H1 (cell line): ENCODE data around the gene LMNB1. TPM values are rescaled to one million over a fixed set of nuclear protein-coding genes. Genes with fewer than 3 reads are reported as not detected.

Experiments
- CTCF ChIA-PET: fragments of 300-600 bp; sonication (Branson Sonifier 250); formaldehyde crosslinking; loops from one replicate; lab custom pipeline; 2021; ENCODE audit not compliant: partially characterized antibody; lab: Charles Lee
- POLR2A ChIA-PET: fragments of 300-600 bp; sonication (Branson Sonifier 250); formaldehyde crosslinking; loops from one replicate; lab custom pipeline; 2021; ENCODE audit warnings: inconsistent platforms; ENCODE audit not compliant: partially characterized antibody; lab: Charles Lee
- DNase-seq, 2 experiments: peaks; one replicate each; pipeline versions ENCODE4 v3.0.0 to v3.0.0-alpha.2; 2010 to 2022; ENCODE audit warnings: low spot score in 2 of 2, low read depth in 1 of 2, mixed read lengths in 1 of 2
- FAIRE-seq: peaks from 2 replicates; lab custom pipeline; 2011; peaks lifted over from hg19 to GRCh38; lab: Jason Lieb, UNC
- H2AFZ ChIP-seq: 2 replicates; pipeline ENCODE4 v1.8.1; 2012; ENCODE audit warnings: low read length, inconsistent platforms
- H2AK5ac ChIP-seq: 2 replicates; pipeline ENCODE4 v1.6.1; 2013; ENCODE audit warnings: low read depth, low read length
- H2BK120ac ChIP-seq: replicated peaks from 2 replicates; pipeline ENCODE3; 2013; ENCODE audit warnings: low read depth, low read length, inconsistent platforms
- H2BK12ac ChIP-seq: 2 replicates; pipeline ENCODE4 v1.6.1; 2013; ENCODE audit warnings: low read depth, low read length
- H2BK15ac ChIP-seq: 2 replicates; pipeline ENCODE4 v1.6.1; 2013; ENCODE audit warnings: low read length
- H2BK20ac ChIP-seq: 2 replicates; pipeline ENCODE4 v1.6.1; 2013; ENCODE audit warnings: low read length
- H2BK5ac ChIP-seq: 2 replicates; pipeline ENCODE4 v1.6.1; 2013; ENCODE audit warnings: low read depth, low read length
- H3K14ac ChIP-seq: 2 replicates; pipeline ENCODE4 v1.6.1; 2013; ENCODE audit warnings: inconsistent platforms; ENCODE audit not compliant: insufficient read length
- H3K18ac ChIP-seq: 2 replicates; pipeline ENCODE4 v1.6.1; 2013; ENCODE audit warnings: low read length; ENCODE audit errors: extremely low read depth
- H3K23ac ChIP-seq: 2 replicates; pipeline ENCODE4 v1.6.1; 2013; ENCODE audit warnings: inconsistent platforms; ENCODE audit not compliant: insufficient read length
- H3K23me2 ChIP-seq: 2 replicates; pipeline ENCODE4 v1.6.1; 2013; ENCODE audit warnings: low read depth, low read length
- H3K27ac ChIP-seq: 2 replicates; pipeline ENCODE4 v1.6.1; 2011; ENCODE audit warnings: low read depth, low read length, inconsistent platforms
- H3K27me3 ChIP-seq, 4 experiments: replicated peaks in 1 of 4; 1 replicate in 1 of 4; 2 replicates in 3 of 4; pipeline versions ENCODE4 v1.6.1 to v1.8.1; 2011 to 2013; ENCODE audit warnings: low read length in 3 of 4, mild to moderate bottlenecking in 3 of 4, inconsistent platforms in 2 of 4, mixed read lengths in 2 of 4, moderate library complexity in 1 of 4; ENCODE audit not compliant: control insufficient read depth in 3 of 4, insufficient read depth in 3 of 4; ENCODE audit errors: extremely low read depth in 1 of 4
- H3K36me3 ChIP-seq, 4 experiments: 2 replicates each; pipeline versions ENCODE4 v1.6.1 to v1.8.1; 2011 to 2013; ENCODE audit warnings: mild to moderate bottlenecking in 4 of 4, low read length in 3 of 4, moderate library complexity in 2 of 4, control low read depth in 1 of 4, inconsistent platforms in 1 of 4; ENCODE audit not compliant: insufficient read depth in 4 of 4, control insufficient read depth in 2 of 4
- H3K4ac ChIP-seq: replicated peaks from 2 replicates; pipeline ENCODE3; 2013; ENCODE audit warnings: low read length, low read depth, mixed read lengths, inconsistent platforms; ENCODE audit not compliant: insufficient read length
- H3K4me1 ChIP-seq, 4 experiments: replicated peaks in 1 of 4; 1 replicate in 1 of 4; 2 replicates in 3 of 4; pipeline versions ENCODE4 v1.6.1 to v1.8.1; 2011 to 2013; ENCODE audit warnings: low read length in 3 of 4, inconsistent platforms in 2 of 4, mixed read lengths in 1 of 4; ENCODE audit not compliant: insufficient read depth in 4 of 4, control insufficient read depth in 3 of 4
- H3K4me2 ChIP-seq, 2 experiments: 2 replicates each; pipeline versions ENCODE4 v1.6.1 to v1.8.1; 2011 to 2013; ENCODE audit warnings: low read depth in 2 of 2, low read length in 2 of 2, control low read depth in 1 of 2, inconsistent platforms in 1 of 2, mild to moderate bottlenecking in 1 of 2; ENCODE audit not compliant: insufficient read depth in 1 of 2
- H3K4me3 ChIP-seq, 4 experiments: fragments of 200-600, 300-600 bp in 1 of 4; sonication (generic), shearing (Covaris generic), sonication (Bioruptor Twin) in 1 of 4; 2 replicates each; pipeline versions ENCODE4 v1.5.1 to v1.8.1; 2011 to 2016; ENCODE audit warnings: low read length in 4 of 4, low read depth in 3 of 4, control low read depth in 2 of 4, inconsistent platforms in 2 of 4, mild to moderate bottlenecking in 2 of 4, mixed read lengths in 1 of 4, moderate library complexity in 1 of 4; ENCODE audit not compliant: insufficient read depth in 2 of 4; ENCODE audit errors: extremely low read depth in 1 of 4
- H3K56ac ChIP-seq: replicated peaks from 2 replicates; pipeline ENCODE3; 2013; ENCODE audit warnings: low read depth, mild to moderate bottlenecking, mixed read lengths, low read length, inconsistent platforms; ENCODE audit not compliant: insufficient read length
- H3K79me1 ChIP-seq: 2 replicates; pipeline ENCODE4 v1.6.1; 2013; ENCODE audit warnings: low read depth, low read length, control low read depth
- H3K79me2 ChIP-seq, 2 experiments: 2 replicates each; pipeline versions ENCODE4 v1.6.1 to v1.8.1; 2012 to 2013; ENCODE audit warnings: low read length in 2 of 2, mild to moderate bottlenecking in 2 of 2, inconsistent platforms in 1 of 2; ENCODE audit not compliant: insufficient read depth in 2 of 2, control insufficient read depth in 1 of 2
- H3K9ac ChIP-seq, 4 experiments: replicated peaks in 1 of 4; 1 replicate in 1 of 4; 2 replicates in 3 of 4; pipeline versions ENCODE4 v1.6.1 to v1.8.1; 2011 to 2013; ENCODE audit warnings: low read depth in 3 of 4, low read length in 3 of 4, control low read depth in 2 of 4, mild to moderate bottlenecking in 2 of 4, moderate library complexity in 2 of 4, inconsistent platforms in 1 of 4; ENCODE audit errors: extremely low read depth in 1 of 4
- H3K9me3 ChIP-seq, 2 experiments: 2 replicates each; pipeline versions ENCODE4 v1.6.1 to v1.8.1; 2012 to 2013; ENCODE audit warnings: mild to moderate bottlenecking in 2 of 2, moderate library complexity in 2 of 2, control low read depth in 1 of 2, inconsistent platforms in 1 of 2, low read depth in 1 of 2, low read length in 1 of 2, mixed read lengths in 1 of 2; ENCODE audit not compliant: insufficient read depth in 2 of 2
- H4K20me1 ChIP-seq, 2 experiments: replicated peaks in 1 of 2; 2 replicates each; pipeline versions ENCODE3 to v1.8.1; 2011 to 2013; ENCODE audit warnings: inconsistent platforms in 2 of 2, low read length in 2 of 2, mild to moderate bottlenecking in 1 of 2; ENCODE audit not compliant: insufficient read depth in 2 of 2, control insufficient read depth in 1 of 2
- H4K5ac ChIP-seq: 2 replicates; pipeline ENCODE4 v1.6.1; 2013; ENCODE audit warnings: low read length, low read depth, mixed read lengths, inconsistent platforms; ENCODE audit not compliant: insufficient read length
- H4K8ac ChIP-seq: 2 replicates; pipeline ENCODE4 v1.8.0; 2013; ENCODE audit warnings: mild to moderate bottlenecking, moderate library complexity, low read length, inconsistent platforms; ENCODE audit not compliant: insufficient read depth; ENCODE audit errors: extremely low read depth
- H4K91ac ChIP-seq: replicated peaks from 2 replicates; pipeline ENCODE3; 2013; ENCODE audit warnings: low read length, mixed read lengths, inconsistent platforms; ENCODE audit not compliant: insufficient read length
- ASH2L ChIP-seq: fragments of 200-600, 300-600 bp; sonication (generic); IDR thresholded peaks from one replicate; pipeline ENCODE4 v1.7.1; 2017; ENCODE audit warnings: low read length
- BACH1 ChIP-seq: IDR thresholded peaks from 2 replicates; pipeline ENCODE4 v1.6.1; 2012; ENCODE audit warnings: low read length, improper control_type of control experiment
- BRCA1 ChIP-seq: IDR thresholded peaks from 2 replicates; pipeline ENCODE4 v1.6.1; 2012; ENCODE audit warnings: low read depth, low read length, improper control_type of control experiment
- CREB1 ChIP-seq: IDR thresholded peaks from 2 replicates; pipeline ENCODE4 v1.6.1; 2012; ENCODE audit warnings: inconsistent platforms
- EGR1 ChIP-seq: IDR thresholded peaks from 2 replicates; pipeline ENCODE4 v1.6.1; 2011; ENCODE audit warnings: low read depth, low read length, borderline replicate concordance
- GABPA ChIP-seq: IDR thresholded peaks from 2 replicates; pipeline ENCODE4 v1.6.1; 2011; ENCODE audit warnings: mild to moderate bottlenecking, low read length, moderate library complexity, borderline replicate concordance; ENCODE audit not compliant: insufficient read depth
- HDAC6 ChIP-seq: IDR thresholded peaks from one replicate; pipeline ENCODE4 v1.7.1; 2012; ENCODE audit warnings: low read depth, mild to moderate bottlenecking, inconsistent platforms, low read length, moderate library complexity
- KDM1A ChIP-seq: fragments of 200-600, 300-600 bp; sonication (generic); IDR thresholded peaks from 2 replicates; pipeline ENCODE4 v1.7.1; 2016; ENCODE audit warnings: mild to moderate bottlenecking, low read length, borderline replicate concordance
- NRF1 ChIP-seq: IDR thresholded peaks from 2 replicates; pipeline ENCODE4 v1.6.1; 2011; ENCODE audit warnings: mild to moderate bottlenecking, low read depth, low read length, improper control_type of control experiment
- RBBP5 ChIP-seq: IDR thresholded peaks from 2 replicates; pipeline ENCODE4 v1.7.1; 2012; ENCODE audit warnings: low read depth, mild to moderate bottlenecking, inconsistent platforms, low read length, moderate library complexity, borderline replicate concordance
- SRF ChIP-seq: IDR thresholded peaks from 2 replicates; pipeline ENCODE4 v1.6.1; 2011; ENCODE audit warnings: mild to moderate bottlenecking, low read depth, low read length, moderate library complexity
- SUZ12 ChIP-seq: fragments of 200-600 bp; sonication (generic); IDR thresholded peaks from 2 replicates; pipeline ENCODE4 v1.6.1; 2012; ENCODE audit warnings: mild to moderate bottlenecking, inconsistent platforms, low read length, moderate library complexity, mixed read lengths
- TCF12 ChIP-seq: IDR thresholded peaks from 2 replicates; pipeline ENCODE4 v1.6.1; 2011; ENCODE audit warnings: low read depth, mild to moderate bottlenecking, low read length
- WGBS, 2 experiments: shearing (Covaris generic) in 1 of 2; methylation state at CpG; one replicate each; pipeline versions ENCODE4 v1.1.6 to v1.1.7; 2013 to 2015; ENCODE audit warnings: low lambda C conversion rate in 2 of 2, mixed read lengths in 2 of 2, inconsistent platforms in 1 of 2, low coverage in 1 of 2, missing lambda C conversion rate in 1 of 2; ENCODE audit not compliant: insufficient replicate concordance in 2 of 2, insufficient coverage in 1 of 2, insufficient read length in 1 of 2; ENCODE audit errors: extremely low coverage in 1 of 2, missing lambda C conversion rate in 1 of 2; 5-methylcytosine and 5-hydroxymethylcytosine counted together
- polyA plus RNA-seq, 7 experiments: library from polyadenylated mRNA; depleted of rRNA in 3 of 7; stranded (reverse) in 5 of 7; unstranded in 2 of 7; fragments of >200 nt in 5 of 7; fragments of 200-250 nt in 2 of 7; gene quantifications; 1 replicate in 5 of 7; 2 replicates in 1 of 7; 4 replicates in 1 of 7; pipeline versions ENCODE4 v1.2.1 to v1.2.3, GENCODE V29; 2011 to 2013; ENCODE audit warnings: missing spikeins in 2 of 7, mixed read lengths in 2 of 7
- total RNA-seq: library from RNA; stranded (reverse); fragmentation: NEBNext Ultra II Directional; extraction: Animal tissue kit (Norgen Biotek cat#: 25700); gene quantifications from 2 replicates; pipeline ENCODE4 v1.2.1, GENCODE V29; 2021

LMNB1 gene
- total and polyA plus RNA-seq, 2 of the 8 experiments (the other 6 are each of a cell fraction or from before 2014, with no cell fraction given) = 73.5 to 225 TPM

DNA sequence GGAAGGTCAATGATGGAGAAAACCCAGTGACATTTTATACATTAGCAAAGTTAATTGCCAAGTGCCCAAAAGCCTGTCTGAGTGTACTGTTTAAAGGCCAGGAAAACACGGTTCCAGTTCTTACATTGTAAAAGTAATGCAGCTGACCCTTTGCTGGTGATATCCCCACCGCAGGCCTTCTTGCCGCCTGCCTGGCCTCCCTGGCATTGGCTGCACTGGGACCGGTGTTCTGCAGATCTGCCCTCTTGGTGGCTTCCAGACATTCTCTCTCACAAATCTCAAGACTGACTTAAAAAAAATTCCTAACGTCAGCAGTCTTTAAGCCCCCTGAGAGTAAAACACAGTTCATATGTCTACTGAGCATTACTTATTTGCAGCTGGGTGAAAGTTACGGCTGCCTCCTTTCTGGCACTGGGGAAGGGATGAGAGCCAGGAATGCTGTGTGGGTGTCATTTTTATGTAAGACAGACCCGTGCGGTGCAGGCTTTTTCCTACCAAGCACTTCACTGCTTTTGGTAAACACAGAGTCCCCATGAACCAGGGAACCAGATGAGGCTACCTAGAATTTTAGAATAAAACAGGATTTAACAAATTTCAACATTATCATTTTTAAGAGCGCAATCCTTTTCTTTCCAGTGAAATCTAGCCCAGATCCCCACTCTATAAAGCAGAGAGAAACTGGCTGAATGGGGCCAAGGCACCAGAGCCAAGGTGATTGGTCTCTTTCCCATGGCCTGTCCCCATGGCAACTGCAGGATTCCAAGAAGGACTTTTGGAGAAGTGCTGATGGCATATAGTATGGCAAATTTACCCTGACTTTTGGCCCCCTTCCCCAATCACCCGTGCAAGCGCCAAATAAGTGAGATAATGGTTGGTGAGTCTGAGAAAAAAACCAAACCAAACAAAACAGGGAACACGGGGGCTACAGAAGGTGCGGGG, 80.8 kb downstream of the LMNB1 start:
- DNase-seq (peak in 1 of 2 experiments; percentile 44), FAIRE-seq (no peak)
- Histone ChIP-seq H3K4me3 (no peak overlapping the region), H4K8ac (no peak overlapping the region), H2BK15ac (peak overlapping the region; percentile 61), H3K56ac (no peak overlapping the region), H2BK120ac (no peak overlapping the region), H3K9me3 (peaks cover 0 to 4% of the 10 kb centered on the region in 2 experiments; a peak in 1 of 4 replicates), H4K20me1 (no peaks in the 10 kb centered on the region), H3K14ac (no peak overlapping the region), H2AFZ (no peak overlapping the region), H3K79me2 (no peaks in the 10 kb centered on the region), H3K4me2 (no peak overlapping the region), H3K23ac (no peak overlapping the region), H3K4ac (no peak overlapping the region), H3K4me1 (peaks cover 0 to 3% (median 1%) of the 10 kb centered on the region in 4 experiments; a peak in 4 of 7 replicates), H3K9ac (no peak overlapping the region), H4K5ac (no peak overlapping the region), H3K36me3 (peaks cover 0 to 10% (median 2%) of the 10 kb centered on the region in 4 experiments; a peak in 3 of 8 replicates), H2BK12ac (peak overlapping the region; percentile 42; the same call in 1 of the 2 replicates), H3K18ac (no peak overlapping the region), H3K23me2 (no peaks in the 10 kb centered on the region), H3K27ac (no peak overlapping the region), H2BK5ac (peak overlapping the region; percentile 44; the same call in 1 of the 2 replicates), H3K27me3 (no peaks in the 10 kb centered on the region), H4K91ac (no peak overlapping the region), H2AK5ac (no peak overlapping the region), H2BK20ac (peak overlapping the region; percentile 61; the same call in 1 of the 2 replicates), H3K79me1 (no peaks in the 10 kb centered on the region; the same call in 1 of the 2 replicates)
- CTCF ChIA-PET = no interaction called here
- WGBS, 2 experiments = 87% methylated on average over 13 of the region's 13 CpGs; no CpG with 5 or more reads in 1 of the 2 experiments
- POLR2A ChIA-PET = no interaction called here
- no peak for TF ChIP-seq BRCA1
- TF ChIP-seq EGR1 = no peak
- no peak for TF ChIP-seq BACH1
- TF ChIP-seq HDAC6 = no peak
- TF ChIP-seq KDM1A = no peak
- no peak for TF ChIP-seq GABPA
- no peak for TF ChIP-seq ASH2L
- TF ChIP-seq TCF12 = no peak
- no peak for TF ChIP-seq CREB1
- TF ChIP-seq RBBP5 = no peak
- TF ChIP-seq SRF = no peak
- TF ChIP-seq SUZ12 = no peak
- TF ChIP-seq NRF1 = no peak
